CD4-positive, alpha-beta T cell treated with Interleukin-2 at 100 ng/mL for 4 hours (primary cell): Measurements from ENCODE around the gene DCST1.

Source experiments
- DNase-seq: peaks from one replicate; pipeline ENCODE4 v3.0.0-alpha.2; 2020; ENCODE audit warnings: low spot score

The DCST1 gene

DNA sequence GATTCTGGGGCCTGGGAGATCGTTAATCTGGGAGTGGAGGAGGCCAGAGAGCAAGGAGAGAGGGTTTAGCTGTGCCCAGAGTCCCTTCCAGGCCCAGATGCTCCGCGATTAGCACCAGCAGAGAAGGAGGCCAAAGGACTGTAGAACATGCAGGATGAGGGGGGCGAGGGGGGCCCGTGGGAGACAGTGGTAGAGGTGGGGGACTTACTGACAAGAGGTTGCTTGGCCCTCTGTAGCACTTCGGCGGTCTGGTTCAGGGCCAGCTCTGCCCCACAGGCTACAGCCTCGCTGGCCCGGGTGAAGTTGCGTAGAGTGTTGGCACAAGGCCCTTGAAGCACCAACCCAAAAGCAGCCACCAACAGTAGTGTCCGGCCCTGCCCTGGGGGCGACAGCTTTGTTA, 738 bp upstream of the DCST1 start:
- DNase-seq = no peak

- no peak for DNase-seq
Observed at GRCh38 chr1:155034318-155035208, 939 bp downstream of the DCST1 start.

- no peak for DNase-seq
Observed at GRCh38 chr1:155035936-155036335, 2.3 kb downstream of the DCST1 start.

- no peak for DNase-seq
Observed at GRCh38 chr1:155037043-155037442, 3.4 kb downstream of the DCST1 start.

- no peak for DNase-seq
Observed at GRCh38 chr1:155037851-155038441, 4.3 kb downstream of the DCST1 start.

- no peak for DNase-seq
Observed at GRCh38 chr1:155038602-155039307, 5.1 kb downstream of the DCST1 start.

- no peak for DNase-seq
Observed at GRCh38 chr1:155039308-155039669, 5.7 kb downstream of the DCST1 start.

GRCh38 chr1:155040358-155041093, 6.9 kb downstream of the DCST1 start:
- DNase-seq = no peak

DNA sequence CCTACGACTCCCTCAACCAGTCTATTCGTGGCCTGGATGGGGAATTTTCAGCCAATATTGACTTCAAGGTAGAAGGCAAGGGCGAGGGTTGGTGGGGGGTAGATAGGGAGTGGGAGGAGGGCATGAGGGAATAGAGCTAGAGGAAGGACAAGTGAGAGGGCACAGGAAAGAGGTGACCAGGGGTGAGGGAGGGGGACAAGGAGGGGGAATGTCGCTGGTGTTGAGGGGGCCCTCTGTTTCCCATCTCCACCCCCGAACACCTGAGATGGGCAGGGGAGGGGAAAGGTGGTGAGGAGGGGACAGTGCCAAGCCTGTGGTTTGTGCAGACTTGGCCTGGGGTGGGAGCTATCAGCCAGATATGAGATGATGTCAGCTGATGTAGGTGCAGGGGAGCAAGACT, 9.2 kb downstream of the DCST1 start:
- no peak for DNase-seq

DNA sequence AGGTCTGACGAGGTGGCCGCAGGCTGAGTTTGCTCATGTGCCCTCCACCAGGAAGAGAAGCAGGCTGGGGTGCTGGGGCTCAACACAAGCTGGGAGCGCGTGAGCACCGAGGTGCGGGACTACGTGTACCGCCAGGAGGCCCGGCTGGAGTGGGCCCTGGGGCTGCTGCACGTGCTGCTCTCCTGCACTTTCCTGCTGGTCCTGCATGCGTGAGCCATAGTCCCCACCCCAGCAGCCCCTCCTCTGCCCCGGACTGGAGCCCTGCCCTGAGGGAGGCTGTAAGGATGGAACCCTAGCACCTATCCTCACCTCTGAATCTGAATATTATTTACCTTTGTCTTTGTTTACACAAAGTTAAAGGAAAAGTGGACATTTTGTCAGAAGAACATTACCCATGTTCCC, 9.7 kb downstream of the DCST1 start:
- no peak for DNase-seq

- no peak for DNase-seq
Observed at GRCh38 chr1:155043793-155044192, 10.2 kb downstream of the DCST1 start.

GRCh38 chr1:155044365-155044764, 10.7 kb downstream of the DCST1 start:
- DNase-seq = no peak

DNA sequence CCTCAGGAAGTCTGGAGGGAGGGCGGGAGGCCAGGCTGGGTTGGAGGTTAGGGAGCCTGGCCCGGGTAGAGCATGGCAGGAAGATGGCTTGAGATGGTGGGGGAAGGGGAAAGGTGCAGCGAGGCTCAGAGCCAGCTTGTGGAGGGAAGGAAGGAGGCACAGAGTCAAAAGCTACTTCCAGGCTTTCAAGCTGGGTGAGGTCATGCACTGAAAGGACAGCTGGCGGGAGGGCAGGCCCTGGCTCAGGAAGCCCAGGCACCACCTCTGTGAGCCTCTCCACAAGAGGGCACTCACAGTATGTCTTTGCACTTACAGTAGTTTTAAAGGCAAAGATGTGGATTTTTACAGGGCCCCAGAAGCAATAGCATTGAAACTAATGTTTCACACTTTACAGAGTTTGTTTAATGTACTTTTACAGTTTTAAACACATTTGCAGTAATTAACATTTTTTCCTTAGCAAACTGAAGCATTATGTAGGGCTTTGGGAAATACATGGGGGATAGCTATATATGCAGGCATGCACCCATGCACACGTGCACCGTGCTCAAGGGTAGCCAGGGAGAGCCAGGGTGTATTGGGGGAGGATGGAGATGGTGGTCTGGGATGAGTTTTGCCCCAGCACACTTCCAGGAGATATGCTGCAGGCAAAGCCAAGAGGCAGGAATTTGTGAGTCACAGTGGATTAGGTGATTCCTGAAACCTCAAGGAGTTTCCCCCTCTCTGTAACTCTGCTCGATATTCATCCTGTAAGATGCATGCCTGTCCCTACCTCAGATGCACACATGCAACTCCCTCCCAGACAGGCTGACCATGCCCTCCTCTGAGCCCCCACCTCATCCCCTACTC, 11.4 kb downstream of the DCST1 start:
- DNase-seq = peak; percentile 74

GRCh38 chr1:155048449-155049334, 15.1 kb downstream of the DCST1 start:
- DNase-seq = no peak

- DNase-seq = no peak
Observed at GRCh38 chr1:155049651-155050559, 16.3 kb downstream of the DCST1 start.

GRCh38 chr1:155050560-155051341, 17.1 kb downstream of the DCST1 start, which contains the start of gene ADAM15:
Gene ADAM15, plus strand, starts transcription at chr1:155051316. Its CDS starts 71 bp downstream, at chr1:155051387.
- peak; percentile 79 for DNase-seq

GRCh38 chr1:155051342-155051776, 17.7 kb downstream of the DCST1 start:
- no peak for DNase-seq

DNA sequence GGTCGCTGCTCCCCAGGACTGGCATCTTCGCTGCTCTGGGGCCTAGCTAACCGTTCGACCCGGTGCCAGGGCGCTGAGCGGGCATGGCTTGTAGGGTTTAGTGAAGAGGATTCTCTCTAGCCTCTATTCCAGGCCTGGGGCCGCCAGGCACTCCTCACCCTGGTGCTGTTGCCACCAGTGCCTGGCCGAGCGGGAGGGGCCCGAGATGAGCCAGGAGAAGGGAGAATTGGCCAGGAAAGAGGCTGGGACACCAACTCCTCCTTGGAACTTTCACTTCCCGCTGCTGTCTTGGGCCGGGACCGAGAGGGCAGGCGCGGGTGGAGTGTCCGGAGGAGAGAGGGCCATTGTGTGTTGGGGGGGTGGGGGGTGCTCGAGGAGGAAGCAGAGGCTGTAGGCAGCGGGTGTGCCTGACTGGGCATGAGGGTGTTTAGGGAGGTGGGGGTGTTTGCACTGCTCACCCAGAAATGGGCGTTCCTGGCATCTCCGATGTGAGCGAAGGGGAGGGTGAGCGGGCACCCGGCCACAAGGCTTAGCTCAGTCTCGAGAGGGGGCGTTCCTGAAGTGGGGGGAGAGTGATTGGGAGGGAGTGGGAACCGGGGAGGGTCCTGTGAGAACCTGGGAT, 18.3 kb downstream of the DCST1 start:
- peak; percentile 46 for DNase-seq
